Suprapubic skin (tissue), 4 donors: ENCODE results near the gene RASA3.

Experiments used
- CTCF ChIP-seq, 2 donors: fragments of 200-600 bp in 1 of 2; fragments of 450-650 bp in 1 of 2; sonication (generic) in 1 of 2; IDR thresholded peaks; one replicate each; pipeline ENCODE4 v1.5.1; 2016 to 2019; ENCODE audit warnings: antibody characterized with exemption in 2 of 2, mild to moderate bottlenecking in 1 of 2, moderate library complexity in 1 of 2
- POLR2A ChIP-seq, 2 donors: fragments of 450-650 bp; IDR thresholded peaks; one replicate each; pipeline ENCODE4 v1.6.1; 2017; ENCODE audit warnings: antibody characterized with exemption in 2 of 2, mild to moderate bottlenecking in 2 of 2, moderate library complexity in 2 of 2
- POLR2AphosphoS5 ChIP-seq, 3 donors: sonication (generic); formaldehyde crosslinking; IDR thresholded peaks; one replicate each; pipeline ENCODE4 v1.6.1; 2017; ENCODE audit warnings: antibody characterized with exemption in 3 of 3

- no peak for TF ChIP-seq CTCF (IDR thresholded peaks at IDR 0.05)
- TF ChIP-seq POLR2A (IDR thresholded peaks at IDR 0.05) = no peak
- TF ChIP-seq POLR2AphosphoS5 (IDR thresholded peaks at IDR 0.05) = no peak
Observed at GRCh38 chr13:114074671-114075315, 57.6 kb downstream of the RASA3 start.
